PC-9 (cell line): ENCODE results near the gene STK10.

Experiments used
- CTCF ChIP-seq: fragments of 200-600 bp; sonication (generic); conservative IDR thresholded peaks from 2 replicates; pipeline ENCODE4 v1.6.1; 2017; ENCODE audit warnings: mixed run types, antibody characterized with exemption, mild to moderate bottlenecking, moderate library complexity
- EZH2 ChIP-seq: fragments of 200-600 bp; sonication (generic); IDR thresholded peaks from 2 replicates; pipeline ENCODE4 v1.8.0; 2017; ENCODE audit warnings: antibody characterized with exemption, low read depth

DNA sequence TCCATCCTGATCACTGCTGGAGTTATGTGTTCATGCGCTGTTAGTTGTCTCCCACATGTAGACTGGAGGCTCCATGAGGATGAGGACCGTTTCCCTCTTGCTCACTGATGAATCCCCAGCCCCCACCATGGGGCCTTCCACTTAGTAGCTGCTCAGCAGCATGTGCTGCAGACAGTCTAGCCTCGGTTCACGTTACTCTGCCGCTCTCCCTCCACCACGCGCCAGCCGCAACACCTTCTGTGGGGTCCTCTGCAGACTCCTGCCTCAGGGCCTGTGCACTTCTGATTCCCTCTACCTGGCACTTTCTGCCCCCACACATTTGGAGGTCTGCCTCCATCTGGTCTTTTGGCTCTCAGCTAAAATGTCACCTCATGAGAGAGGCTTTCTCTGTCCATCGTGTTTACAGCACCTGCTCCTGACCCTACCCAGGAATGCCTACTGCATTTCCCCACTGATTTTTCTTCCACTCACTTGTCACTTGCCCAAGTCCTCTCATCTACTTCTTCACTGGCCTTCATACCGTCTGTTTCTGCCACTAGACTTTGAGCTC is 36.3 kb downstream of the STK10 start:
- TF ChIP-seq EZH2: no peak
- TF ChIP-seq CTCF: no peak
